ENCODE measurements around the gene PTGFRN.
"Not testable (repeated sequence)": the region's sequence is repeated elsewhere in the genome, so short reads cannot be mapped to it uniquely, and the experiment has no call there.

PTGFRN gene

GRCh38 chr1:116939780-116940543, 30.2 kb downstream of the PTGFRN start:
- H3K4me1 ChIP-seq (ENCODE audit: control insufficient read depth in 5 of 5, insufficient read depth in 5 of 5, low read length in 5 of 5); H3K27ac ChIP-seq (ENCODE audit: low read depth, low read length); H3K4me3 ChIP-seq (ENCODE audit: low read depth in 1 of 5, low read length in 5 of 5); H3K27me3 ChIP-seq (ENCODE audit: control insufficient read depth in 5 of 5, insufficient read depth in 4 of 5, low read length in 5 of 5); H3K9ac ChIP-seq (ENCODE audit: low read length in 5 of 5); H3K9me3 ChIP-seq (ENCODE audit: control insufficient read depth in 5 of 5, low read length in 5 of 5): not testable (repeated sequence)
- peaks cover 0 to 10% (median 0%) of the 10 kb centered on the region in 5 donors for H3K36me3 ChIP-seq (ENCODE audit: control insufficient read depth in 5 of 5, insufficient read depth in 5 of 5, low read length in 5 of 5)

- no peaks in the 10 kb centered on the region for H3K27me3 ChIP-seq (ENCODE audit: control insufficient read depth in 5 of 5, insufficient read depth in 4 of 5, low read length in 5 of 5)
- no peaks in the 10 kb centered on the region for H3K4me1 ChIP-seq (ENCODE audit: control insufficient read depth in 5 of 5, insufficient read depth in 5 of 5, low read length in 5 of 5)
- H3K27ac ChIP-seq (ENCODE audit: low read depth, low read length): no peak overlapping the region
- no peak overlapping the region for H3K9ac ChIP-seq (ENCODE audit: low read length in 5 of 5)
- H3K9me3 ChIP-seq (ENCODE audit: control insufficient read depth in 5 of 5, low read length in 5 of 5): no peaks in the 10 kb centered on the region
- H3K36me3 ChIP-seq (ENCODE audit: control insufficient read depth in 5 of 5, insufficient read depth in 5 of 5, low read length in 5 of 5): peaks cover 0 to 20% (median 0%) of the 10 kb centered on the region in 5 donors
- no peak overlapping the region for H3K4me3 ChIP-seq (ENCODE audit: low read depth in 1 of 5, low read length in 5 of 5)
Measured at GRCh38 chr1:116940814-116941599, 31.3 kb downstream of the PTGFRN start.

- no peak overlapping the region for H3K9ac ChIP-seq (ENCODE audit: low read length in 5 of 5)
- no peaks in the 10 kb centered on the region for H3K4me1 ChIP-seq (ENCODE audit: control insufficient read depth in 5 of 5, insufficient read depth in 5 of 5, low read length in 5 of 5)
- no peaks in the 10 kb centered on the region for H3K27me3 ChIP-seq (ENCODE audit: control insufficient read depth in 5 of 5, insufficient read depth in 4 of 5, low read length in 5 of 5)
- H3K4me3 ChIP-seq (ENCODE audit: low read depth in 1 of 5, low read length in 5 of 5): no peak overlapping the region
- no peak overlapping the region for H3K27ac ChIP-seq (ENCODE audit: low read depth, low read length)
- H3K36me3 ChIP-seq (ENCODE audit: control insufficient read depth in 5 of 5, insufficient read depth in 5 of 5, low read length in 5 of 5): peaks cover 0 to 21% (median 0%) of the 10 kb centered on the region in 5 donors
- no peaks in the 10 kb centered on the region for H3K9me3 ChIP-seq (ENCODE audit: control insufficient read depth in 5 of 5, low read length in 5 of 5)
Measured at GRCh38 chr1:116941670-116942069, 32.0 kb downstream of the PTGFRN start.

- H3K36me3 ChIP-seq (ENCODE audit: control insufficient read depth in 5 of 5, insufficient read depth in 5 of 5, low read length in 5 of 5): peaks cover 0 to 21% (median 0%) of the 10 kb centered on the region in 5 donors
- no peak overlapping the region for H3K27ac ChIP-seq (ENCODE audit: low read depth, low read length)
- no peak overlapping the region for H3K9ac ChIP-seq (ENCODE audit: low read length in 5 of 5)
- no peaks in the 10 kb centered on the region for H3K9me3 ChIP-seq (ENCODE audit: control insufficient read depth in 5 of 5, low read length in 5 of 5)
- no peaks in the 10 kb centered on the region for H3K27me3 ChIP-seq (ENCODE audit: control insufficient read depth in 5 of 5, insufficient read depth in 4 of 5, low read length in 5 of 5)
- H3K4me3 ChIP-seq (ENCODE audit: low read depth in 1 of 5, low read length in 5 of 5): no peak overlapping the region
- H3K4me1 ChIP-seq (ENCODE audit: control insufficient read depth in 5 of 5, insufficient read depth in 5 of 5, low read length in 5 of 5): no peaks in the 10 kb centered on the region
Measured at GRCh38 chr1:116942344-116942743, 32.6 kb downstream of the PTGFRN start.

GRCh38 chr1:116943438-116943837, 33.7 kb downstream of the PTGFRN start:
- peaks cover 0 to 21% (median 0%) of the 10 kb centered on the region in 5 donors for H3K36me3 ChIP-seq (ENCODE audit: control insufficient read depth in 5 of 5, insufficient read depth in 5 of 5, low read length in 5 of 5)
- no peaks in the 10 kb centered on the region for H3K4me1 ChIP-seq (ENCODE audit: control insufficient read depth in 5 of 5, insufficient read depth in 5 of 5, low read length in 5 of 5)
- H3K9ac ChIP-seq (ENCODE audit: low read length in 5 of 5): no peak overlapping the region
- no peak overlapping the region for H3K4me3 ChIP-seq (ENCODE audit: low read depth in 1 of 5, low read length in 5 of 5)
- no peak overlapping the region for H3K27ac ChIP-seq (ENCODE audit: low read depth, low read length)
- H3K27me3 ChIP-seq (ENCODE audit: control insufficient read depth in 5 of 5, insufficient read depth in 4 of 5, low read length in 5 of 5): no peaks in the 10 kb centered on the region
- no peaks in the 10 kb centered on the region for H3K9me3 ChIP-seq (ENCODE audit: control insufficient read depth in 5 of 5, low read length in 5 of 5)

GRCh38 chr1:116944613-116945012, 34.9 kb downstream of the PTGFRN start:
- no peak overlapping the region for H3K27ac ChIP-seq (ENCODE audit: low read depth, low read length)
- no peak overlapping the region for H3K9ac ChIP-seq (ENCODE audit: low read length in 5 of 5)
- H3K4me1 ChIP-seq (ENCODE audit: control insufficient read depth in 5 of 5, insufficient read depth in 5 of 5, low read length in 5 of 5): no peaks in the 10 kb centered on the region
- no peaks in the 10 kb centered on the region for H3K27me3 ChIP-seq (ENCODE audit: control insufficient read depth in 5 of 5, insufficient read depth in 4 of 5, low read length in 5 of 5)
- peaks cover 0 to 23% (median 4%) of the 10 kb centered on the region in 5 donors for H3K36me3 ChIP-seq (ENCODE audit: control insufficient read depth in 5 of 5, insufficient read depth in 5 of 5, low read length in 5 of 5)
- no peak overlapping the region for H3K4me3 ChIP-seq (ENCODE audit: low read depth in 1 of 5, low read length in 5 of 5)
- H3K9me3 ChIP-seq (ENCODE audit: control insufficient read depth in 5 of 5, low read length in 5 of 5): no peaks in the 10 kb centered on the region

- Histone ChIP-seq H3K4me3 (ENCODE audit: low read depth in 1 of 5, low read length in 5 of 5) (no peak overlapping the region), H3K27ac (ENCODE audit: low read depth, low read length) (no peak overlapping the region), H3K9me3 (ENCODE audit: control insufficient read depth in 5 of 5, low read length in 5 of 5) (no peaks in the 10 kb centered on the region), H3K9ac (ENCODE audit: low read length in 5 of 5) (no peak overlapping the region), H3K4me1 (ENCODE audit: control insufficient read depth in 5 of 5, insufficient read depth in 5 of 5, low read length in 5 of 5) (peaks cover 0 to 3% (median 2%) of the 10 kb centered on the region in 5 donors), H3K36me3 (ENCODE audit: control insufficient read depth in 5 of 5, insufficient read depth in 5 of 5, low read length in 5 of 5) (peaks cover 0 to 23% (median 4%) of the 10 kb centered on the region in 5 donors), H3K27me3 (ENCODE audit: control insufficient read depth in 5 of 5, insufficient read depth in 4 of 5, low read length in 5 of 5) (no peaks in the 10 kb centered on the region)
Measured at GRCh38 chr1:116945421-116945820, 35.7 kb downstream of the PTGFRN start.

- no peak overlapping the region for H3K27ac ChIP-seq (ENCODE audit: low read depth, low read length)
- H3K4me3 ChIP-seq (ENCODE audit: low read depth in 1 of 5, low read length in 5 of 5): no peak overlapping the region
- H3K4me1 ChIP-seq (ENCODE audit: control insufficient read depth in 5 of 5, insufficient read depth in 5 of 5, low read length in 5 of 5): peaks cover 0 to 8% (median 6%) of the 10 kb centered on the region in 5 donors
- no peak overlapping the region for H3K9ac ChIP-seq (ENCODE audit: low read length in 5 of 5)
- H3K36me3 ChIP-seq (ENCODE audit: control insufficient read depth in 5 of 5, insufficient read depth in 5 of 5, low read length in 5 of 5): peaks cover 0 to 23% (median 4%) of the 10 kb centered on the region in 5 donors
- H3K27me3 ChIP-seq (ENCODE audit: control insufficient read depth in 5 of 5, insufficient read depth in 4 of 5, low read length in 5 of 5): peaks cover 0 to 1% (median 0%) of the 10 kb centered on the region in 5 donors
- H3K9me3 ChIP-seq (ENCODE audit: control insufficient read depth in 5 of 5, low read length in 5 of 5): no peaks in the 10 kb centered on the region
Measured at GRCh38 chr1:116945996-116946395, 36.3 kb downstream of the PTGFRN start.

GRCh38 chr1:116947092-116947860, 37.6 kb downstream of the PTGFRN start:
- H3K4me1 ChIP-seq (ENCODE audit: control insufficient read depth in 5 of 5, insufficient read depth in 5 of 5, low read length in 5 of 5): peaks cover 0 to 16% (median 11%) of the 10 kb centered on the region in 5 donors
- no peak overlapping the region for H3K9ac ChIP-seq (ENCODE audit: low read length in 5 of 5)
- no peak overlapping the region for H3K27ac ChIP-seq (ENCODE audit: low read depth, low read length)
- peaks cover 0 to 9% (median 4%) of the 10 kb centered on the region in 5 donors for H3K27me3 ChIP-seq (ENCODE audit: control insufficient read depth in 5 of 5, insufficient read depth in 4 of 5, low read length in 5 of 5)
- no peaks in the 10 kb centered on the region for H3K9me3 ChIP-seq (ENCODE audit: control insufficient read depth in 5 of 5, low read length in 5 of 5)
- no peak overlapping the region for H3K4me3 ChIP-seq (ENCODE audit: low read depth in 1 of 5, low read length in 5 of 5)
- H3K36me3 ChIP-seq (ENCODE audit: control insufficient read depth in 5 of 5, insufficient read depth in 5 of 5, low read length in 5 of 5): peaks cover 0 to 19% (median 4%) of the 10 kb centered on the region in 5 donors

Data from subcutaneous abdominal adipose tissue (tissue), 5 donors.